Activated CD4-positive, alpha-beta T cell treated with anti-CD3 and anti-CD28 coated beads for 1 hour (primary cell): ENCODE data around the gene VKORC1.

Experiments used
- DNase-seq: peaks from one replicate; pipeline ENCODE4 v3.0.0-alpha.2; 2020

VKORC1 gene

DNA sequence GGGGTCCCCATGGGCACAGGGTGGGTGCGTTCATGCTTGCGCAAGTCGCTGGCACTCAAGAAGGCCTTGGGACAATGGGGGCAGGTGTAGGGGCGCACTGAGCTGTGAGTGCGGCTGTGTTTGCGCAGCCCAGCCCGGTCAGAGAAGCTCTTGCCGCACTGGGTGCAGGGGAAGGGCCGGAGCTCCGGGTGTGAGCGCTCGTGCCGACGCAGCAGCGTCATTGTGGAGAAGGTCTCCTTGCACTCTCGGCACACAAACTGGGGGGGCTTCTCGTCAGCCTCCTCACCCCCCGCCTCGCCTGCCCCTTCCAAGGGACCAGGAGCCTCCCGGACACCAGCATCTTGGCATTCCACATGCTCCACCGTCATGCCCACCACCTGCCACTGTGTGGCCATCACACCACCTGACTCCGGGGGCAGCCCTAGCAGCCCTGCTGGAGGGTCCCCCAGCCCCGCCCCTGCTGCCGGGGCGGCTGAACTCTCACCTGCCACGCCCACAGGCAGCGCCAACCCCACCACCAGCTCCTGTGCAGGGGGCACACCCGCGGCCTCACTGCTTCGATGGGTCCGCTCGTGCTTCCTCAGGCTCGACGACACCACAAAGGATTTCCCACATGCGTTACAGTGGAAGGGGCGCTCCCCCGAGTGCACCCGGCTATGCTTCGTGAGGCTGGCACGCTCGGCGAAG lies 33.3 kb downstream of the VKORC1 start:
- no peak for DNase-seq

- DNase-seq: no peak
These were observed 39.0 kb downstream of the VKORC1 start for GRCh38 chr16:31055613-31056012.

DNA sequence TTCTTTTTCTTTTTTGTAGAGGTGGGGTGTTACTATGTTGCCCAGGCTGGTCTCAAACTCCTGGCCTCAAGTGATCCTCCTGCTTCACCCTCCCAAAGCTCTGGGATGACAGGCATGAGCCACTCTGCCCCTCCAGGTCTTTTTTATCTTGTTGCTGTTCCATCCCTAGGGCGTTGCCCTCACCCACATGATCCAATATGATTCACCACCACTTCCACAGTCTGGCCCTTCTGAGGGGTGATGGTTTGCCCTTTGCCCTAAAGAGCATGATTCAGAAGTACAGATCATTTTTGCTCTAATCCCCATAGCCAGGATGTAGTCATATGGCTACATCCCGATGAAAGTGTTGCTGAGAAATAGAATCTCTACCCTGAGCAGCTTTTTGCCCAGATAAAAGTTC lies 42.5 kb downstream of the VKORC1 start:
- no peak for DNase-seq

- DNase-seq: no peak
These were observed 44.1 kb downstream of the VKORC1 start for GRCh38 chr16:31050280-31051030.

DNA sequence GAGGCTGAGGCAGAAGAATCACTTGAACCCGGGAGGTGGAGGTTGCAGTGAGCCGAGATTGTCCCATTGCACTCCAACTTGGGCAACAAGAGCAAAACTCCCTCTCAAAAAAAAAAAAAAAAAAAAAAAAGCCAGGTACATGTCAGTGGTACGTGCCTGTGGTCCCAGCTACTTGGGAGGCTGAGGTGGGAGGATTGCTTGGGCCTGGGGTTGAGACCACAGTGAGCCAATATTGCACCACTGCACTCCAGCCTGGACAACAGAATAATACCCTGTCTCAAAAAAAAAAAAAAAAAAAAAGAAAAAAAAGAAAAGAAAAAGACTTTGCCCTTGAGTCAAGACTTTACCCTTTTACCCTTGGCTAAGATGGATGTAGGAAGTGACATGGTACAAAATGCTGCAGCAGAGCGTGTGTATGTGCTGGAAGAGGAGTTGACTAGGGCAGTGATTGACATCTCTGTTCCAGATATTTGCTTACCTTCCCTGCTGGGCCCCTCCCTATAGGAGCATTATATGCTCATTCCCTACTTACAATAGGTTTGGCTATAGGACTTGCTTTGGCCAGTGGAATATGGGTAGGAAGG lies 50.6 kb downstream of the VKORC1 start:
- no peak for DNase-seq

GRCh38 chr16:31043352-31043751 lies 51.2 kb downstream of the VKORC1 start:
- DNase-seq: no peak

GRCh38 chr16:31042866-31043265 lies 51.7 kb downstream of the VKORC1 start:
- DNase-seq: no peak
